HG02852 (cell line): ENCODE results near the gene IRAK2.
"Not testable (repeated sequence)": the region's sequence is repeated elsewhere in the genome, so short reads cannot be mapped to it uniquely, and the experiment has no call there.

Experiments used
- ATAC-seq: cut with Tn5 transposase; IDR thresholded peaks from one replicate; pipeline ENCODE4 v1.9.1; 2021; ENCODE audit warnings: mild to moderate bottlenecking, moderate library complexity; ENCODE audit not compliant: unreplicated experiment

Gene IRAK2

DNA sequence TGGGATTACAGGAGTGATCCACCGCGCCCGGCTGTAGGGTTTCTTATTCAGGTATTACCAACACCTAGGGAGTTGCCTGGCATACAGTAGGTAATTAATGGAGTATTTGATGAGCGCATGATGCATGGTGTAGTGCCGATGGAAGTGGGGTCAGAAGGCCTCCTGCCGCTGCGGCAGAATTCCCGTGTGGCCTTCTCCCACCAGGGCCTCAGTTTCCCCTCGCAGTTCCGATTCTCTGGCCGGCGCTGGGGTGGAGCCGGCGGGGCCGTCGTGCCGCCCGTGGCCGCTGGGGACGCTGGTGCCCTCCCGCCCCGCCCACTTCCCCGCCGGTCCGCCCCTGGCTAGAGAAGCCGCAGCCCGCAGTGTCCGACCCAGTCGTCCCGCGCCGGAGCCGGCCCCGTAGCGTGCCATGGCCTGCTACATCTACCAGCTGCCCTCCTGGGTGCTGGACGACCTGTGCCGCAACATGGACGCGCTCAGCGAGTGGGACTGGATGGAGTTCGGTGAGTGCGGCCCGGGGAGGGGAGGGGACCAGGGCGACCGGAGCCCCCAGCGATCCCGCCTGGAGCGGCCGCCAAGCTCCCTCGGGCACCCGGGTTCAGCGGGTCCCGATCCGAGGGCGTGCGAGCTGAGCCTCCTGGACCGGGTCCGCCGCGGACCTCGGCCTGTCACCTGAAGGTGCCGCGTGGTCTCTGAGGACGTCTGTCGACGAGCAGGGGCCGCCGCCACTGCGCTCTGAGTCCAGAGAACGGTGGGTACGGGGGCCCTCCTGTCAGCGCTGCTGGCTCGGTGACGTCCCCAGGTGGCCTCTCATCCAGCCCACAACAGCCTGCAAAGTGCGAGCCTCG lies at the start of gene IRAK2:
IRAK2 (plus strand) TSS at position 374 of the 848 bp plus-strand sequence; CDS start at position 410, 36 bp downstream.
- peak; percentile 83 for ATAC-seq

DNA sequence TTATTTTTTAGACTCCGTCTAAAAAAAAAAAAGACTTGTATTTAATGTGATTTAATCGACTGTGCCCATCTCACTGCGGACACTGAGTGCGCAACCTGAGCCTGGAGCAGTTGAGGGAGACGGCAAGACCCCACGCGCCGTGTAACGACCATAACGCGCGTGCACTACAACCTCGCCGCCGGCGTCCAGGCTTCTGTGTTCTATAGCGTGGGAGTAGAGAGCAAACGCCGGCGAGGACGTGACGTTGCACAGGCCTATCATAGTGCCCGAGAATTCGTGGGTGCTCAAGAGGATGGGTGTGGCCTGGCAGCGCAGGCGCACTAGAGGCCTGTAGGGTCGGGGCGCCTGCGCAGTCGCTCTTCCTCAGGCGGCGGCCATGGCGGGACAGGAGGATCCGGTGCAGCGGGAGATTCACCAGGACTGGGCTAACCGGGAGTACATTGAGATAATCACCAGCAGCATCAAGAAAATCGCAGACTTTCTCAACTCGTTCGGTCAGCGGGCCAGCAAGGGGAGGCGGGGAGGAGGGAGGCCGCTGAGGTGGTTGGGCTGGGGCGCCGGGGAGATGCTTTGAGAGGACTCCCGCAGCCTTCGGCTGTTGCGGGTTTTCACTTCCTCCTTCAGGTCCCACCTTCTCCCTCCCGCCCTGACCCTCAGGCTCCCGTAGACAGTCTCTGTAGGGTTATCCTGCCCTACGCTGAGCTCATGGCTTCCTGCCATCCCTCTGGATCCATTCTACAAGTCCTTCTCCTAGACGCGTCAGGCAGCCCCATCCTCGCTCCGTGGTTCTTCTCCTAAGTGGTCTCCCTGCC lies 49.2 kb upstream of the IRAK2 start, which contains the start of gene BRK1:
BRK1 (plus strand) TSS at position 350 of the 812 bp plus-strand sequence; CDS start at position 377, 27 bp downstream.
- ATAC-seq = peak; percentile 96

DNA sequence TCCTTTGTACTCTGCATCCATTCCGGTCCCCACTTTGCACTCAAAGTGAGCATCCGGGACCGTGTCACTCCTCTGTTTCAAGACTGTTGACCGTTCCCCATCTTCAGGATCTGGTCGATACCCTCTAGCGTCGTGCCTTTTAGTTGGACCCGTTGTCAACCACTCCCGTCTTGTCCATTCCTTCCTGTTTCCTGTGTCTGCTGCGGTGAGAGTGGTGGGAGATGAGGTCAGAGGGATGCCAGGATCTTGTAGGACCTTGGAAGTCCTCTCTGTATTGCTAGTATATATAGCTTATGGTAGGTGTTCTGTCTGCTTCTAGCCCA lies 48.6 kb upstream of the IRAK2 start:
- peak; percentile 8 for ATAC-seq

DNA sequence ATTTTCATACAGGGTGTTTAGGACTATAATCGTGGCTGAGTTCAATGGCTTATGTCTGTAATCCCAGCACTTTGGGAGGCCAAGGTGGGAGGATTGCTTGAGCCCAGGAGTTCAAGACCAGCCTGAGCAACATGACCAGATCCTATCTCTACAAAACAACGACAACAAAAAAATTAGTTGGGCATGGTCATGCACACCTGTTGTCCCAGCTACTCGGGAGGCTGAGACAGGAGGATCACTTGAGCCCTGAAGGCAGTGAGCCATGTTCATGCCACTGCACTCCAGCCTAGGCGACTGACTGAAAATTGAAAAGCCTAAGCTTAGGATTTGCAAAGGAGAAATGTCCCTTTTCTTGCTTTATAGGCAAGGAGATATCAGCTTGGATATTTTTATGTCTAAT lies 47.8 kb upstream of the IRAK2 start:
- ATAC-seq = no peak

- no peak for ATAC-seq
Measured at GRCh38 chr3:10119376-10119775, 45.3 kb upstream of the IRAK2 start.

GRCh38 chr3:10121064-10121463 lies 43.7 kb upstream of the IRAK2 start:
- ATAC-seq = no peak

GRCh38 chr3:10122724-10123123 lies 42.0 kb upstream of the IRAK2 start:
- ATAC-seq = no peak

DNA sequence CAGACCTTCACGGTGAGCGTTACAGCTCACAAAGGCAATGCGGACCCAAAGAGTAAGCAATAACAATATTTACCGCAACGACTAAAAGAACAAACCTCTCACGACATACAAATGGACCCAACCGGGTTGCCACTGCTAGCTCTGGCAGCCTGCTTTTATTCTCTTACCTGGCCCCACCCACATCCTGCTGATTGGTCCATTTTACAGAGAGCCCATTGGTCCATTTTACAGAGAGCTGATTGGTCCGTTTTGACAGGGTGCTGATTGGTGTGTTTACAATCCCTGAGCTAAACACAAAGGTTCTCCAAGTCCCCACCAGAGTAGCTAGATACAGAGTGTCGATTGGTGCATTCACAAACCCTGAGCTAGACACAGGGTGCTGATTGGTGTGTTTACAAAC lies 28.8 kb upstream of the IRAK2 start:
- not testable (repeated sequence) for ATAC-seq

- no peak for ATAC-seq
Measured at GRCh38 chr3:10136426-10137005, 28.2 kb upstream of the IRAK2 start.

GRCh38 chr3:10137178-10137577 lies 27.5 kb upstream of the IRAK2 start:
- ATAC-seq = no peak

- ATAC-seq = no peak
Measured at GRCh38 chr3:10140996-10141546, 23.6 kb upstream of the IRAK2 start.

DNA sequence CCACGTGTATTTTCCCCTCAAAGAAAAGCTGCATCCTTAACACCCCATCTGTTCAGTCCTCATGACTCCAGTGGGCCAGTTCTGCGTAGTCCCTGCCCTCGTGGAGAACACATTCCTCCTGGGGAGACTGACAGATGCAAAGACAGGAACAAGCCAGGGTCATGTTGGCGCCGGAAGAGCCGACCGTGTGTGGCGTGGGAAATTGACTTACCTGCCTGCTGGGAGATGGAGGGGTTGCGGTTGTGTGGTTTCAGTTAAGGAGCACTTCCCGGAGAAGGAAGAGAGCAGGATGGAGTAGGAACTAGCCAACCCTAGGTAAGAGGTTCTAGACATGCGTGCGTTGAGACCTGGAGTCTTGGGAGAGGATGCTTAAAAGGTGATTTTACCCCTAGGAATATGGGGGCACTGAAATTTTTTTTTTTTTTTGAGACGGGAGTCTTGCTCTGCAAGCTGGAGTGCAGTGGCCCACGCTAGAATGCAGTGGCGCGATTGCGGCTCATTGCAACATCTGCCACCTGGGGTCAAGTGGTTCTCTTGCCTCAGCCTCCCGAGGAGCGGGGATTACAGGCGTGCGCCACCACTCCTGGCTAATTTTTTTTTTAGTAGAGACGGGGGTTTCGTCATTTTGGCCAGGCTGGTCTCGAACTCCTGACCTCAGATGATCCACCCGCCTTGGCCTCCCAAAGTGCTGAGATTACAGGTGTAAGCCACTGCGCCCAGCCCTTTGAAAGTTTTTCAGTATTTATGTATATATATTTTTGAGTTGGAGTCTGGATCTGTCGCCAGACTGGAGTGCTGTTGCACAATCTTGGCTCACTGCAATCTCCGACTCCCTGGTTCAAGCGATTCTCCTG lies 21.8 kb upstream of the IRAK2 start:
- ATAC-seq = no peak

DNA sequence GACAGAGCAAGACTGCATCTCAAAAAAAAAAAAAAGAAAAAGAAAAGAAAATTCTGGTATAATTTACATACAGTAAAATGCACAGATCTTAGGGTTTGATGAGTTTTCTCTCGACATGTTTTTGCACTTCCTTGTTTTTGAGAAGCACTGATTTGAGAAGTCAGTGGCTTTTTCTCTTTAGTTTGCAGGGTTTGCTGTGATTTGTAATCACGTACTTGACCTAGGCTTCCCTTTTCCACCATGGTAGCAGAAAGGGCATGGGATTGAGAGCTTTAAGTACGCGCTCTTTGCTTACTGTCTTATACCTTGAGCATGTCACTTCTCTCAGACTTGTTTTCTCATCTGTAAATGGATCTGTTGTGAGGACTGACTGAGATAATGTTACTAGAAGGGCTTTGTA lies 19.0 kb upstream of the IRAK2 start:
- ATAC-seq = no peak

- no peak for ATAC-seq
Measured at GRCh38 chr3:10149226-10149625, 15.5 kb upstream of the IRAK2 start.

GRCh38 chr3:10150987-10151386 lies 13.7 kb upstream of the IRAK2 start:
- no peak for ATAC-seq

GRCh38 chr3:10154335-10155122 lies 10.2 kb upstream of the IRAK2 start:
- ATAC-seq = no peak

DNA sequence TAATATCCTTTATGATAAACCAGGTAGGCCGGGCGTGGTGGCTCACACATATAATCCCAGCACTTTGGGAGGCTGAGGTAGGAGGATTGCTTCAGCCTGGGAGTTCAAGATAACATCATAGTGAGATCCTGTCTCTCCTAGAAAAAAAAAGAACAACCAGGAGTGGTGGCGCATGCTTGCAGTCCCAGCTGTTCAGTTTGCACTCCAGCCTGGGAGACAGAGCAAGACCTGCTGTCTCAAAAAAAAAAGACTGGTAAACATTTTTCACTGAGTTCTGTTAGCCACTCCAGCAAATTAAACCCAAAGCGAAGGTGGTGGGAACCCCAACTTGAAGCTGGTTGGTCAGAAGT lies 9.6 kb upstream of the IRAK2 start:
- no peak for ATAC-seq

- ATAC-seq = no peak
Measured at GRCh38 chr3:10155658-10156057, 9.1 kb upstream of the IRAK2 start.

DNA sequence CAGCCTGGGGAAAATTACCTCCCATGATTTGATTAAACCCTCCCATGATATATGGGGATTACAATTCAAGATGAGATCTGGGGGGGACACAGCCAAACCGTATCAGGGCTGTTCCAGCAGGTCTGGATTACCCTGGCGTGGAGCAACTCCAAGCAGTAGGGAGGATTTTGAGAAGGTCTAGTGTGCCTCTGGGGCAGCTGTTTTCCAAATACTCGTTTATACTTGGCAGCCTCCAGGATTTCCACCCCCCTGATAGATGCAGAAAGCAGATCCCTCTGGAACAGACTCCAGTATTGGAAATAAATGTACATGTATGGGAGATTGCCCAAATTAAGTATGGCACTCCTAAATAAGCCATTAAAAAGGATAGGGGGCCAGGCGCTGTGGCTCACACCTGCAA lies 7.7 kb upstream of the IRAK2 start:
- no peak for ATAC-seq

- ATAC-seq = not testable (repeated sequence)
Measured at GRCh38 chr3:10158555-10158954, 6.2 kb upstream of the IRAK2 start.
